SU-DHL-6 (cell line): Measurements from ENCODE around the gene FGFR2.

Experiments
- CTCF ChIP-seq: fragments of 200-600 bp; sonication (generic); IDR thresholded peaks from one replicate; pipeline ENCODE4 v1.5.1; 2017; ENCODE audit warnings: antibody characterized with exemption, mild to moderate bottlenecking, low read length, moderate library complexity; ENCODE audit not compliant: insufficient read depth, poor library complexity, severe bottlenecking
- EZH2phosphoT487 ChIP-seq: fragments of 200-600 bp; sonication (generic), shearing (Covaris generic); conservative IDR thresholded peaks from 2 replicates; pipeline ENCODE4 v1.6.1; 2018; ENCODE audit warnings: mild to moderate bottlenecking, antibody characterized with exemption, low read length, moderate library complexity, mixed read lengths

GRCh38 chr10:121543545-121543944 is 54.7 kb downstream of the FGFR2 start:
- TF ChIP-seq CTCF, result no peak
- no peak for TF ChIP-seq EZH2phosphoT487
